Measurements from ENCODE around the gene CLDN22. TPM values are rescaled to one million over a fixed set of nuclear protein-coding genes. Genes with fewer than 3 reads are reported as not detected.

CLDN22 gene
- total RNA-seq, 1 experiment from 2014 or later, result not detected

- Histone ChIP-seq H3K27ac (ENCODE audit: low read depth, low read length) (no peak overlapping the region), H3K27me3 (ENCODE audit: insufficient read depth, low read length) (no peaks in the 10 kb centered on the region), H3K9me3 (ENCODE audit: control insufficient read depth in 1 of 2, insufficient read depth in 1 of 2, low read depth in 1 of 2, low read length in 2 of 2) (peaks cover 0 to 3% of the 10 kb centered on the region in 2 experiments; a peak in 1 of 4 replicates), H3K79me2 (ENCODE audit: insufficient read depth, low read length) (no peaks in the 10 kb centered on the region), H3K4me1 (ENCODE audit: control insufficient read depth in 1 of 2, insufficient read depth in 2 of 2, low read length in 2 of 2) (peaks cover 40 to 51% of the 10 kb centered on the region in 2 experiments), H3K4me2 (ENCODE audit: low read length) (peak overlapping the region; percentile 52), H2AFZ (ENCODE audit: low read depth, low read length, poor library complexity, severe bottlenecking) (peak overlapping the region; percentile 14), H3K4me3 (replicated peaks in 1 of 2; ENCODE audit: low read depth in 1 of 2, low read length in 2 of 2) (no peak overlapping the region), H3K36me3 (ENCODE audit: control insufficient read depth in 1 of 2, insufficient read depth in 2 of 2, low read length in 2 of 2) (no peaks in the 10 kb centered on the region), H3K9me2 (ENCODE audit: insufficient read depth) (no peaks in the 10 kb centered on the region), H4K20me1 (ENCODE audit: insufficient read depth) (no peaks in the 10 kb centered on the region), H3K9ac (ENCODE audit: low read length) (no peak overlapping the region)
- ChIA-PET CTCF (no interaction called here), RAD21 (ENCODE audit: low non-redundant PET in 1 of 2, low total read pairs in 2 of 2, uncharacterized antibody in 2 of 2, unreplicated experiment in 2 of 2) (no interaction called here), POLR2A (no interaction called here)
- BruUV-seq (replicated peaks), result no TSS peak
- peak; percentile 12; the same call in 1 of the 2 replicates for ATAC-seq
- TF ChIP-seq ELF1 (IDR thresholded peaks at IDR 0.05; ENCODE audit: borderline replicate concordance, low read depth), result no peak
- no peak for TF ChIP-seq SIN3A (IDR thresholded peaks at IDR 0.05; ENCODE audit: low read depth)
- TF ChIP-seq SP1 (IDR thresholded peaks at IDR 0.05; ENCODE audit: low read depth), result no peak
- TF ChIP-seq TCF7L2 (IDR thresholded peaks at IDR 0.05; ENCODE audit: borderline replicate concordance, extremely low read depth, insufficient read depth, insufficient read length), result no peak
- no peak for TF ChIP-seq JUND (IDR thresholded peaks at IDR 0.05)
- no peak for DNase-seq (ENCODE audit: low read depth, low spot score)
- intact Hi-C loops (cut with micrococcal nuclease), result no loop called here
These were observed 17.3 kb upstream of the CLDN22 start for GRCh38 chr4:183337349-183337748.

- peaks cover 0 to 3% of the 10 kb centered on the region in 2 experiments; a peak in 1 of 4 replicates for H3K9me3 ChIP-seq (ENCODE audit: control insufficient read depth in 1 of 2, insufficient read depth in 1 of 2, low read depth in 1 of 2, low read length in 2 of 2)
- no peaks in the 10 kb centered on the region for H3K27me3 ChIP-seq (ENCODE audit: insufficient read depth, low read length)
- no peaks in the 10 kb centered on the region for H3K9me2 ChIP-seq (ENCODE audit: insufficient read depth)
- no peaks in the 10 kb centered on the region for H3K79me2 ChIP-seq (ENCODE audit: insufficient read depth, low read length)
- peak; percentile 54 for ATAC-seq
- H3K27ac ChIP-seq (ENCODE audit: low read depth, low read length), result peak overlapping the region; percentile 20; the same call in 1 of the 2 replicates
- POLR2A ChIA-PET, result no interaction called here
- peak overlapping the region; percentile 49 for H2AFZ ChIP-seq (ENCODE audit: low read depth, low read length, poor library complexity, severe bottlenecking)
- no peaks in the 10 kb centered on the region for H3K36me3 ChIP-seq (ENCODE audit: control insufficient read depth in 1 of 2, insufficient read depth in 2 of 2, low read length in 2 of 2)
- no peak overlapping the region for H3K4me3 ChIP-seq (replicated peaks in 1 of 2; ENCODE audit: low read depth in 1 of 2, low read length in 2 of 2)
- H3K4me2 ChIP-seq (ENCODE audit: low read length), result peak overlapping the region; percentile 83
- RAD21 ChIA-PET (ENCODE audit: low non-redundant PET in 1 of 2, low total read pairs in 2 of 2, uncharacterized antibody in 2 of 2, unreplicated experiment in 2 of 2), result no interaction called here
- H3K4me1 ChIP-seq (ENCODE audit: control insufficient read depth in 1 of 2, insufficient read depth in 2 of 2, low read length in 2 of 2), result peaks cover 40 to 51% of the 10 kb centered on the region in 2 experiments
- H3K9ac ChIP-seq (ENCODE audit: low read length), result no peak overlapping the region; the same call in 1 of the 2 replicates
- peak; percentile 68 for DNase-seq (ENCODE audit: low read depth, low spot score)
- intact Hi-C loops (cut with micrococcal nuclease), result no loop called here
- no TSS peak for BruUV-seq (replicated peaks)
- CTCF ChIA-PET, result no interaction called here
- no peaks in the 10 kb centered on the region for H4K20me1 ChIP-seq (ENCODE audit: insufficient read depth)
- TF ChIP-seq SIN3A (IDR thresholded peaks at IDR 0.05; ENCODE audit: low read depth), result peak; percentile 36; the same call in 1 of the 2 replicates
- TF ChIP-seq EZH2phosphoT487 (IDR thresholded peaks at IDR 0.05; ENCODE audit: borderline replicate concordance), result no peak
- TF ChIP-seq SP1 (IDR thresholded peaks at IDR 0.05; ENCODE audit: low read depth), result peak; percentile 86
- TF ChIP-seq REST (IDR thresholded peaks at IDR 0.05; ENCODE audit: low read depth), result no peak
- TF ChIP-seq FOSL1 (IDR thresholded peaks at IDR 0.05; ENCODE audit: low read depth), result peak; percentile 91
- TF ChIP-seq, protein P1, sequence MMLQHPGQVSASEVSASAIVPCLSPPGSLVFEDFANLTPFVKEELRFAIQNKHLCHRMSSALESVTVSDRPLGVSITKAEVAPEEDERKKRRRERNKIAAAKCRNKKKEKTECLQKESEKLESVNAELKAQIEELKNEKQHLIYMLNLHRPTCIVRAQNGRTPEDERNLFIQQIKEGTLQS (IDR thresholded peaks at IDR 0.05), result no peak; the same call in 1 of the 2 replicates
- TF ChIP-seq RAD21 (IDR thresholded peaks at IDR 0.05; ENCODE audit: low read depth), result peak; percentile 6; the same call in 1 of the 2 replicates
- TF ChIP-seq TCF7L2 (IDR thresholded peaks at IDR 0.05; ENCODE audit: borderline replicate concordance, extremely low read depth, insufficient read depth, insufficient read length), result no peak
- TF ChIP-seq ZBTB33 (IDR thresholded peaks at IDR 0.05; ENCODE audit: extremely low read depth, insufficient replicate concordance, low read length), result no peak
- TF ChIP-seq SRF (IDR thresholded peaks at IDR 0.05; ENCODE audit: low read depth), result peak; percentile 89
- TF ChIP-seq, protein P2, sequence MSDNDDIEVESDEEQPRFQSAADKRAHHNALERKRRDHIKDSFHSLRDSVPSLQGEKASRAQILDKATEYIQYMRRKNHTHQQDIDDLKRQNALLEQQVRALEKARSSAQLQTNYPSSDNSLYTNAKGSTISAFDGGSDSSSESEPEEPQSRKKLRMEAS (IDR thresholded peaks at IDR 0.05), result peak; percentile 73; the same call in 1 of the 2 replicates
These were observed 15.4 kb upstream of the CLDN22 start for GRCh38 chr4:183335369-183335940.
